SH-SY5Y (cell line): ENCODE data around the gene RANBP17.

Source experiments
- GATA2 ChIP-seq: IDR thresholded peaks from 2 replicates; pipeline ENCODE4 v1.6.1; 2011; ENCODE audit warnings: mild to moderate bottlenecking, low read depth, low read length
- GATA3 ChIP-seq: IDR thresholded peaks from 2 replicates; pipeline ENCODE4 v1.6.1; 2011; ENCODE audit warnings: low read depth, mild to moderate bottlenecking, low read length, moderate library complexity

DNA sequence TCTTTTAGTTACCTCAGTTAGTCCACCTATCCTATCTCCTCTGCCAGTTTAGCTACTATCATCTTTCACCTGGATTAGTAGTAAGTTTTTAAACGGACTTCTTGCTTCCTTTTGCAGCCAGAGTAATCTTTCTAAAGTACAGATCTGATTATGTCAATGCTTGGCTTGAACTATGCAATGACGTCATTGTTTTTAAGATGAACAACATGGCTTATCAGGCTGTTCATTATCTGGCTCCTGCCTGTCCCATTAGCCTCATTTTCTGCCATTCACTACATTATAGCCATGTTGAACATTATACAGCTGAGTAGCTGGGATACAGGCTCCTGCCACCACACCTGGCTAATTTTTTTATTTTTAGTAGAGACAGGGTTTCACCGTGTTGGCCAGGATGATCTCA lies 98.7 kb downstream of the RANBP17 start:
- TF ChIP-seq GATA2 (0 out of 2 replicates have a peak, but pooled peaks have one; percentile 6), GATA3 (no peak)
